A204.1 (cell line): ENCODE data around the gene PHLPP2.
"Not testable (repeated sequence)": the region's sequence is repeated elsewhere in the genome, so short reads cannot be mapped to it uniquely, and the experiment has no call there.

ENCODE experiments used
- FAIRE-seq: peaks from 2 replicates; lab custom pipeline; 2012; peaks lifted over from hg19 to GRCh38; lab: Jason Lieb, UNC

The PHLPP2 gene

DNA sequence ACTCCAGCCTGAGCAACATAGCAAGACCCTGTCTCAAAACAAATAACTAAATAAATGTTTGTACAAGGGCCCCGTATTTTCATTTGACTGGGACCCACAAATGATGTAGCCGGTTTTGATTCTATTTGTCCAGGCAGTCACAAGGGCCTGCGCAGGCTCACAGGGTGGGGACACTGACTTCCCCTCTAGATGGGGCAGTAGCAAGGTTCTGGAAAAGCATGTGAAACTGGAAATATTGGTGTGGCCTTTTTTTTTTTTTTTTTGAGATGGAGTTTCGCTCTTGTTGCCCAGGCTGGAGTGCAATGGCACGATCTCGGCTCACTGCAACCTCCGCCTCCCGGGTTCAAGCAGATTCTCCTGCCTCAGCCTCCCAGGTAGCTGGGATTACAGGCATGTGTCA lies 109.5 kb downstream of the PHLPP2 start:
- not testable (repeated sequence) for FAIRE-seq

DNA sequence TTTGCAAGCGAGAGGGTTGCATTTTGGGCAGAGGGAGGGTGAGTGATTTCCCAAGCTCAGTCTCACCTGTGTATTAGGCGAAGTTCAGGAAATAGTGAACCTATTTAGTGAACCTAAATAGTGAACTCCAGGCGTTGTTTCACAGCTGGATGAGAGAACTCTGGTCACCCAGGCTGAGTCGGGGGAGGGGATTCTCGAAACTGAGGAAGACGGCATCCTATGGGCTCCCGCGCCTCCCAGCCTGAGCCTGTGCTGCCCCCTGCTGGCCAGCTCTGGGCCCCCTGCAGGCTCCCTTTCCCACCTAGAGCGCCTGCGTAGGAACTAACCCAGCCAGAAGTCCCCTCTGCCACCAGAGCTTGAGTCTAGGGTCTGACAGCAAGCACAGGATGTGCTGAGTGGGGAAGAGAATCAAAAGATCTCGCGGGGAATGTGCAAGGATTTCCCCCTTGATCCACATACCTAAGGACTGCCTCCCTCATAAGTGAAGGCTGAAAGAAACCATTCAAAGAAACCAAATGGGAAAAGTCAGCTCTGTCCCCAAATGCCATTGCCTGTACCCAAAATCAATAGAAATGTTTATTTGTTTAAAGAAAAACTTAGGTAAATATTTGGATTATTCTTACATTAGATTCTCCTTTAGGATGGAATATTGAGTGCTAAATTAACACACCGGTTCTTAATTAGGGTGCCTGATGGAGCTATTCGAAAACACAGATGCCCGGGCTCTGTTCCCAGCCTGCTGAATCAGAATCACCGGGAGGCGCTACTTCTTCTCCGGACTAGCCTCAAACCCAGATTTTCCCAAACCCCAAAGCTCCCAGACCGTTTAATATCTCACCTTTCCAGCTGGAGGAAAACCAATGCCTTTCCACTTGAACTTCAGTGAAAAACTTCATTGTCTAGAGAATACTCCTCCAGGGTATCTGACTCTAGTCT lies 113.3 kb downstream of the PHLPP2 start:
- FAIRE-seq = no peak

DNA sequence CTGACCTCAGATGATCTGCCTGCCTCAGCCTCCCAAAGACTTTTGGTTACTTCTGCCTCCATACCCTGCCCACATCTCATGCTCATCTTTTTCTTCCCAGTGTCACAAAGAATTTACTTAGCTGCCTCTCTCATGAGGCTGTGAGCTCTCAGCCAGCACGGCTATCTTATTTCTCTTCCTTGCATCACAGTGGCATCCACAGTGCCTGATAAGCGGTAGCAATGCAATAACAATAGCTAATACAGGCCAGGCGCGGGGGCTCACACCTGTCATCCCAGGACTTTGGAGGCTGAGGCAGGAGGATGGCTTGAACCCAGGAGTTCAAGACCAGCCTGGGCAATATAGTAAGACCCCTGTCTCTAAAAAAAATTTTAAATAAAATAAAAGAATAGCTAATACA lies 114.1 kb downstream of the PHLPP2 start:
- FAIRE-seq = no peak

DNA sequence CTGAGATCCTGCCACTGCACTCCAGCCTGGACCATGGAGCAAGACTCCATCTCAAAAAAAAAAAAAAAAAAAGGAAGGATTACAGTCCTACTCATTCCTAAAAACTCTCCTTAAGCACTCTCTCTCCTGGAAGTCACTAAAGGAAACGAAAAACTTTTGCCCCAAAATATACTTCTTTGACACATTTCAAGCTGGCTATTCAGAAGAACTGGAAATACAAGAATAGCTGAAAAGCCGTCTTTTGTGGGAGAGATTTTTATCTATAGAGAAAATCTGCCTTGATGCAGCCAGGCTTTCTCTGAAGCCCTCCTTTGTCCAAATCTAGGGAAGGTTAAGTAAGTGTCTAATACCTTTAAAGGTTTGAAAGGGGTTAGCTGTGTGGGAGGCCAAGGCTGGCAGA lies 115.4 kb downstream of the PHLPP2 start:
- FAIRE-seq = no peak

DNA sequence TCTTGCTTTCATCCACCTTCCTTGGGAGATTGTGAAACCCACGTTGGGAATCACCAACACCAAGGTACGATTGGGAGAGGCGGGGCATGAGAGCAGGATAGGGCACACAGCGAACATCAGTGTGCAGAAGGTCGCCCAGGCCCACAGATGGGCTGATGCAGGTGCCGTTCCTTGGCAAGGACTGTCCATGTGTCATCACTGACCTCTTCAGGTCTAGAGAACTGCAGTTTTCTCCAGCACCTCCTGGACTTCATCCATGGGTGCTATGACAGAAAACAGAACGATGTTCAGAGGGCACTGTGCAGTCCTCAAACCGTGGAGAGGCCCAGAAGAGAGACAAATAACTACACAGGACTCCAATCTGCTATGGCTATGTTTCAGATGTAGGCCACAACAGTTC lies 123.7 kb downstream of the PHLPP2 start:
- no peak for FAIRE-seq

DNA sequence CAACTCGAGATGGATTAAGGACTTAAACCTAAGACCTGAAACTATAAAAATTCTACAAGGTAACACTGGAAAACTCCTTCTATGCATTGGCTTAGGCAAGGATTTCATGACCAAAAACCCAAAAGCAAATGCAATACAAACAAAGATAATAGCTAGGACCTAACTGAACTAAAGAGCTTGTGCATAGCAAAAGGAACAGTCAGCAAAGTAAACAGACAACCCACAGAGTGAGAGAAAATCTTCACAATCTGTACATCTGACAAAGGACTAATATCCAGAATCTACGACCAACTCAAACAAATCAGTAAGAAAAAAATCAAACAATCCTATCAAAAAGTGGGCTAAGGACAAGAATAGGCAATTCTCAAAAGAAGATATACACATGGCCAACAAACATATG lies 126.1 kb downstream of the PHLPP2 start:
- FAIRE-seq = not testable (repeated sequence)

DNA sequence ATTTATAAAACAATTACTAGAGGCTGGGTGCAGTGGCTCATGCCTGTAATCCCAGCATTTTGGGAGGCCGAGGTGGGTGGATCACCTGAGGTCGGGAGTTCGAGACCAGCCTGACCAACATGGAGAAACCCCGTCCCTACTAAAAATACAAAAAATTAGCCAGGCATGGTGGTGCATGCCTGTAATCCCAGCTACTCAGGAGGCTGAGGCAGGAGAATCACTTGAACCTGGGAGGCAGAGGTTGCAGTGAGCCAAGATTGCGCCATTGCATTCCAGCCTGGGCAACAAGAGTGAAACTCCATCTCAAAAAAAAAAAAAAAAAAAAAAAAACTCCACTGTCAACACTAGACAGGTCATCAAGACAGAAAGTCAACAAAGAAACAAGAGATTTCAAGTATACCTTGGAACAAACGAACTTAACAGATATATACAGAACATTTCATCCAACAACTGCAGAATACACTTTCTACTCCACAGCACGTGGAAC lies 129.1 kb downstream of the PHLPP2 start:
- not testable (repeated sequence) for FAIRE-seq
